HepG2 (cell line): Measurements from ENCODE around the gene TRIM15. TPM values are rescaled to one million over a fixed set of nuclear protein-coding genes. Genes with fewer than 3 reads are reported as not detected.
A peak's percentile ranks its signal among the peaks of the same experiment; 100 is the strongest.

ENCODE experiments used
- ATAC-seq: fragments of 200-7000 bp; cut with Tn5 transposase; 3 replicates; pipeline ENCODE4 v1.9.1; 2020; ENCODE audit warnings: mild to moderate bottlenecking, moderate library complexity
- BruUV-seq: library from RNA; stranded (reverse); fragments of 400-500 nt; replicated peaks from 2 replicates; lab custom pipeline; 2021; lab: Mats Ljungman, UMichigan
- CTCF ChIA-PET: fragments of 300-600 bp; formaldehyde crosslinking; extraction: SDS; loops from one replicate; lab custom pipeline; 2021; ENCODE audit warnings: low total read pairs, inconsistent platforms, low intra/inter-chr PET ratio; lab: Yijun Ruan, JAX
- POLR2A ChIA-PET: fragments of 350-600 bp; sonication (Branson Sonifier 250); formaldehyde crosslinking; loops from one replicate; lab custom pipeline; 2020; ENCODE audit warnings: antibody characterized with exemption, inconsistent platforms; lab: Yijun Ruan, JAX
- DNase-seq: peaks from one replicate; pipeline ENCODE4 v3.0.0-alpha.2; 2015; ENCODE audit warnings: low spot score
- FAIRE-seq: peaks from 3 replicates; lab custom pipeline; 2011; peaks lifted over from hg19 to GRCh38; lab: Jason Lieb, UNC
- H2AFZ ChIP-seq: one replicate; pipeline ENCODE4 v1.6.1; 2011; ENCODE audit warnings: low read length, inconsistent platforms
- H3K27ac ChIP-seq: fragments of 300-600 bp; 3 replicates; pipeline ENCODE4 v1.8.0; 2011; ENCODE audit warnings: mixed run types, mild to moderate bottlenecking, mixed read lengths, low read length, inconsistent platforms; ENCODE audit not compliant: insufficient read depth; ENCODE audit errors: extremely low read length
- H3K27me3 ChIP-seq, 2 experiments: fragments of 200-600 bp in 1 of 2; 2 replicates in 1 of 2; 3 replicates in 1 of 2; pipeline versions ENCODE4 v1.6.0 to v1.8.0; 2011; ENCODE audit warnings: low read length in 2 of 2, mild to moderate bottlenecking in 2 of 2, moderate library complexity in 2 of 2, inconsistent platforms in 1 of 2; ENCODE audit not compliant: insufficient read depth in 2 of 2, control insufficient read depth in 1 of 2
- H3K36me3 ChIP-seq, 2 experiments: fragments of 200-600 bp in 1 of 2; replicated peaks in 1 of 2; 2 replicates in 1 of 2; 3 replicates in 1 of 2; pipeline versions ENCODE4 v1.5.1 to v1.8.0; 2011; ENCODE audit warnings: low read length in 2 of 2, inconsistent platforms in 1 of 2; ENCODE audit not compliant: insufficient read depth in 2 of 2, control insufficient read depth in 1 of 2
- H3K4me1 ChIP-seq: 2 replicates; pipeline ENCODE4 v1.5.1; 2012; ENCODE audit warnings: low read length, inconsistent platforms; ENCODE audit not compliant: insufficient read depth
- H3K4me2 ChIP-seq: 2 replicates; pipeline ENCODE4 v1.6.0; 2011; ENCODE audit warnings: low read depth, low read length, inconsistent platforms
- H3K4me3 ChIP-seq, 3 experiments: fragments of 200-600 bp in 1 of 3; sonication (generic), shearing (Covaris generic) in 1 of 3; replicated peaks in 1 of 3; 2 replicates each; pipeline ENCODE4 v1.5.1; 2011 to 2016; ENCODE audit warnings: low read length in 3 of 3, inconsistent platforms in 2 of 3, low read depth in 2 of 3, mild to moderate bottlenecking in 2 of 3, control low read depth in 1 of 3, mixed read lengths in 1 of 3; ENCODE audit not compliant: insufficient read depth in 1 of 3
- H3K79me2 ChIP-seq: one replicate; pipeline ENCODE4 v1.6.1; 2011; ENCODE audit warnings: low read length, inconsistent platforms; ENCODE audit not compliant: insufficient read depth
- H3K9ac ChIP-seq: 2 replicates; pipeline ENCODE4 v1.6.0; 2011; ENCODE audit warnings: mild to moderate bottlenecking, low read depth, low read length, inconsistent platforms; ENCODE audit not compliant: insufficient read depth
- H3K9me3 ChIP-seq: 2 replicates; pipeline ENCODE4 v1.5.1; 2012; ENCODE audit warnings: mild to moderate bottlenecking, low read length
- H4K20me1 ChIP-seq: 2 replicates; pipeline ENCODE4 v1.6.0; 2011; ENCODE audit warnings: inconsistent platforms, mild to moderate bottlenecking, low read length, moderate library complexity; ENCODE audit not compliant: insufficient read depth
- BCL6 ChIP-seq: IDR thresholded peaks from 2 replicates; pipeline ENCODE4 v1.6.1; 2016; ENCODE audit warnings: missing genetic modification reagents, missing compliant biosample characterization
- CSRNP1 ChIP-seq: sonication (generic); formaldehyde crosslinking; IDR thresholded peaks from 2 replicates; pipeline ENCODE4 v1.8.1; 2023; ENCODE audit warnings: mild to moderate bottlenecking, missing genetic modification reagents
- CTCF ChIP-seq: sonication (generic); formaldehyde crosslinking; IDR thresholded peaks from 2 replicates; pipeline ENCODE4 v1.5.0; 2020; ENCODE audit warnings: mild to moderate bottlenecking, missing genetic modification reagents, moderate library complexity
- FOSL2 ChIP-seq: sonication (generic); formaldehyde crosslinking; IDR thresholded peaks from 2 replicates; pipeline ENCODE4 v1.4.0; 2020; ENCODE audit warnings: missing genetic modification reagents
- HBP1 ChIP-seq: IDR thresholded peaks from 2 replicates; pipeline ENCODE4 v1.6.1; 2016; ENCODE audit warnings: low read depth, control low read depth
- KLF9 ChIP-seq: IDR thresholded peaks from 2 replicates; pipeline ENCODE4 v1.6.1; 2016; ENCODE audit warnings: low read depth
- MED1 ChIP-seq: sonication (generic); formaldehyde crosslinking; IDR thresholded peaks from 2 replicates; pipeline ENCODE4 v1.4.0; 2020; ENCODE audit warnings: missing genetic modification reagents
- NCOA2 ChIP-seq: sonication (generic); formaldehyde crosslinking; IDR thresholded peaks from 2 replicates; pipeline ENCODE4 v1.8.0; 2022; ENCODE audit warnings: inconsistent platforms
- PRDM10 ChIP-seq: sonication (generic); formaldehyde crosslinking; IDR thresholded peaks from 2 replicates; pipeline ENCODE4 v1.4.0; 2020; ENCODE audit warnings: low read depth, missing genetic modification reagents
- REPIN1 ChIP-seq: sonication (generic); formaldehyde crosslinking; IDR thresholded peaks from 2 replicates; pipeline ENCODE4 v1.8.0; 2022; ENCODE audit warnings: missing genetic modification reagents, low read depth, mild to moderate bottlenecking, borderline replicate concordance
- SALL2 ChIP-seq: sonication (generic); formaldehyde crosslinking; IDR thresholded peaks from 2 replicates; pipeline ENCODE4 v1.8.1; 2023; ENCODE audit warnings: mild to moderate bottlenecking, missing genetic modification reagents, inconsistent platforms
- SMAD3 ChIP-seq: sonication (generic); formaldehyde crosslinking; IDR thresholded peaks from 2 replicates; pipeline ENCODE4 v1.4.0; 2020; ENCODE audit warnings: missing genetic modification reagents
- ZNF160 ChIP-seq: sonication (generic); formaldehyde crosslinking; IDR thresholded peaks from 2 replicates; pipeline ENCODE4 v1.8.0; 2022; ENCODE audit warnings: mild to moderate bottlenecking, inconsistent platforms, missing genetic modification reagents
- WGBS: methylation state at CpG from one replicate; pipeline ENCODE4 v1.1.6; 2017; ENCODE audit warnings: low lambda C conversion rate; 5-methylcytosine and 5-hydroxymethylcytosine counted together
- in situ Hi-C: cut with HindIII; loops from 2 replicates; pipeline ENCODE4 v1.10.0; 2017; ENCODE audit warnings: low pct_unique_long_range_greater_than_20kb; ENCODE audit not compliant: extremely low pct_ligation_motif_present
- intact Hi-C: fragments of 100-400 bp; cut with micrococcal nuclease; formaldehyde crosslinking; loops from one replicate; pipeline ENCODE4 v1.10.0; 2022; ENCODE audit not compliant: unreplicated experiment
- polyA plus RNA-seq, 8 experiments: library from polyadenylated mRNA; depleted of rRNA in 3 of 8; stranded (reverse) in 7 of 8; unstranded in 1 of 8; fragments of >200 nt; fragmentation: Illumina TruSeq in 4 of 8; extraction: Trizol in 4 of 8; gene quantifications; 2 replicates each; pipeline versions ENCODE4 v1.2.1 to v1.2.3, GENCODE V29; 2011 to 2016; ENCODE audit warnings: low read depth in 4 of 8, missing spikeins in 1 of 8, mixed read lengths in 1 of 8; ENCODE audit not compliant: insufficient read depth in 1 of 8
- total RNA-seq, 5 experiments: library from RNA; depleted of rRNA; stranded (reverse); fragments of >200 nt; fragmentation: Illumina TruSeq; extraction: Trizol; gene quantifications; 2 replicates each; pipeline ENCODE4 v1.2.3, GENCODE V29; 2016; ENCODE audit warnings: low read depth in 1 of 5

Gene TRIM15
- total and polyA plus RNA-seq, 2 of the 13 experiments (the other 11 are each of a cell fraction or from before 2014, with no cell fraction given), result 35.1 to 38.2 TPM

GRCh38 chr6:30130887-30131862 lies 32.2 kb upstream of the TRIM15 start:
- H3K4me1 ChIP-seq, result peaks cover 75% of the 10 kb centered on the region
- no peaks in the 10 kb centered on the region for H3K79me2 ChIP-seq
- WGBS, result 18% methylated on average over 16 of the region's 16 CpGs
- peak overlapping the region; percentile 15 for H2AFZ ChIP-seq
- BruUV-seq, result no TSS peak
- H3K27ac ChIP-seq, result no peak overlapping the region
- peak overlapping the region in 1 of 3 experiments; percentile 28; a peak in 2 of 6 replicates for H3K4me3 ChIP-seq
- in situ Hi-C loops (no loop called here), intact Hi-C loops (loop anchor here (1.0 to 2.0 kb wide), 2 partner anchors 28 to 40 kb away; no protein-coding TSS in a partner anchor)
- H3K27me3 ChIP-seq, result no peaks in the 10 kb centered on the region
- CTCF ChIA-PET, result interaction anchor here (0.9 to 6.5 kb wide), 6 partner anchors 27 to 393 kb away, joined by 3 to 140 read pairs (median 6); partner anchors contain the start of genes RNF39 and TRIM15
- DNase-seq (peak; percentile 89), FAIRE-seq (peak; percentile 81), ATAC-seq (peak; percentile 70)
- POLR2A ChIA-PET, result interaction anchor here (1.0 to 4.2 kb wide), 6 partner anchors 11 to 70 kb away, joined by 3 to 43 read pairs (median 14); partner anchors contain the start of genes POLR1H and TRIM31
- H3K9ac ChIP-seq, result peak overlapping the region; percentile 9; the same call in 1 of the 2 replicates
- peak overlapping the region; percentile 68 for H3K4me2 ChIP-seq
- no peaks in the 10 kb centered on the region for H4K20me1 ChIP-seq
- H3K9me3 ChIP-seq, result no peaks in the 10 kb centered on the region
- H3K36me3 ChIP-seq, result no peaks in the 10 kb centered on the region
- TF ChIP-seq CSRNP1 (no peak), NCOA2 (CRISPR knock-in tag) (peak; percentile 23; the same call in 1 of the 2 replicates), CTCF (CRISPR knock-in tag) (peak; percentile 100), KLF9 (CRISPR knock-in tag) (peak; percentile 47; the same call in 1 of the 2 replicates), MED1 (CRISPR knock-in tag) (peak; percentile 50), FOSL2 (peak; percentile 64), BCL6 (CRISPR knock-in tag) (peak; percentile 62), PRDM10 (CRISPR knock-in tag) (0 out of 2 replicates have a peak, but pooled peaks have one; percentile 51), HBP1 (CRISPR knock-in tag) (0 out of 2 replicates have a peak, but pooled peaks have one; percentile 50), ZNF160 (CRISPR knock-in tag) (0 out of 2 replicates have a peak, but pooled peaks have one; percentile 32), REPIN1 (peak; percentile 38; the same call in 1 of the 2 replicates), SALL2 (CRISPR knock-in tag) (0 out of 2 replicates have a peak, but pooled peaks have one; percentile 36), SMAD3 (CRISPR knock-in tag) (peak; percentile 87)
